Neural progenitor cell (in vitro differentiated cells): ENCODE measurements around the gene UMAD1.

Experiments used
- CTCF ChIP-seq: fragments of 200-600 bp; sonication (generic); IDR thresholded peaks from 2 replicates; pipeline ENCODE4 v1.5.1; 2017; ENCODE audit warnings: antibody characterized with exemption, mild to moderate bottlenecking
- EZH2 ChIP-seq: fragments of 200-600 bp; sonication (generic); IDR thresholded peaks from 2 replicates; pipeline ENCODE4 v1.6.1; 2017; ENCODE audit warnings: antibody characterized with exemption, mild to moderate bottlenecking, moderate library complexity
- EZH2phosphoT487 ChIP-seq: fragments of 200-600 bp; sonication (generic); IDR thresholded peaks from 2 replicates; pipeline ENCODE4 v1.6.1; 2017; ENCODE audit warnings: antibody characterized with exemption

- TF ChIP-seq CTCF (no peak), EZH2 (no peak), EZH2phosphoT487 (no peak)
Measured at GRCh38 chr7:7843240-7843639, 202.7 kb downstream of the UMAD1 start.
